Common myeloid progenitor, CD34-positive (primary cell): ENCODE data around the gene NCR3LG1.

Experiments
- CTCF ChIA-PET: fragments of 350-600 bp; sonication (Branson Sonifier 250); formaldehyde crosslinking; loops from one replicate; lab custom pipeline; 2021; ENCODE audit warnings: antibody characterized with exemption; lab: Charles Lee
- POLR2A ChIA-PET: fragments of 350-600 bp; sonication (Branson Sonifier 250); formaldehyde crosslinking; loops from one replicate; lab custom pipeline; 2021; ENCODE audit warnings: antibody characterized with exemption; lab: Charles Lee
- DNase-seq, 3 donors: peaks; one replicate each; pipeline versions ENCODE4 v3.0.0 to v3.0.0-alpha.2; 2013
- H3K27ac ChIP-seq, 2 experiments: 1 replicate in 1 of 2; 2 replicates in 1 of 2; pipeline ENCODE4 v1.7.0; 2013; ENCODE audit warnings: inconsistent platforms in 2 of 2, low read length in 2 of 2, mild to moderate bottlenecking in 2 of 2, low read depth in 1 of 2, moderate library complexity in 1 of 2; ENCODE audit not compliant: severe bottlenecking in 2 of 2, insufficient read depth in 1 of 2, poor library complexity in 1 of 2
- H3K27me3 ChIP-seq, 5 experiments: replicated peaks in 2 of 5; 1 replicate in 3 of 5; 2 replicates in 2 of 5; pipeline versions ENCODE4 v1.6.1 to v1.7.0; 2013; ENCODE audit warnings: low read length in 4 of 5, mild to moderate bottlenecking in 2 of 5, moderate library complexity in 2 of 5, inconsistent platforms in 1 of 5; ENCODE audit not compliant: insufficient read depth in 5 of 5, control insufficient read depth in 4 of 5
- H3K36me3 ChIP-seq, 4 experiments: 1 replicate in 2 of 4; 2 replicates in 2 of 4; pipeline versions ENCODE4 v1.6.1 to v1.7.0; 2013; ENCODE audit warnings: low read length in 3 of 4, control low read depth in 1 of 4, mild to moderate bottlenecking in 1 of 4; ENCODE audit not compliant: control insufficient read depth in 4 of 4, insufficient read depth in 4 of 4
- H3K4me1 ChIP-seq, 4 experiments: 1 replicate in 3 of 4; 2 replicates in 1 of 4; pipeline versions ENCODE4 v1.6.1 to v1.7.1; 2013; ENCODE audit warnings: low read length in 3 of 4, mild to moderate bottlenecking in 3 of 4, control low read depth in 1 of 4, inconsistent platforms in 1 of 4, moderate library complexity in 1 of 4; ENCODE audit not compliant: control insufficient read depth in 4 of 4, insufficient read depth in 4 of 4; ENCODE audit errors: control extremely low read depth in 1 of 4
- H3K4me3 ChIP-seq, 7 experiments: 1 replicate in 4 of 7; 2 replicates in 3 of 7; pipeline versions ENCODE4 v1.5.1 to v1.7.0; 2013; ENCODE audit warnings: mild to moderate bottlenecking in 7 of 7, low read length in 6 of 7, moderate library complexity in 6 of 7, inconsistent platforms in 2 of 7, low read depth in 2 of 7, control low read depth in 1 of 7; ENCODE audit not compliant: insufficient read depth in 4 of 7, control insufficient read depth in 1 of 7; ENCODE audit errors: extremely low read depth in 1 of 7
- H3K9me3 ChIP-seq, 5 experiments: 1 replicate in 4 of 5; 2 replicates in 1 of 5; pipeline versions ENCODE4 v1.6.1 to v1.7.1; 2013; ENCODE audit warnings: low read length in 4 of 5, mild to moderate bottlenecking in 2 of 5, inconsistent platforms in 1 of 5, low read depth in 1 of 5, moderate library complexity in 1 of 5; ENCODE audit not compliant: control insufficient read depth in 4 of 5, insufficient read depth in 2 of 5; ENCODE audit errors: control extremely low read depth in 1 of 5
- WGBS: methylation state at CpG from one replicate; pipeline ENCODE4 v1.1.5; 2013; ENCODE audit not compliant: insufficient coverage; 5-methylcytosine and 5-hydroxymethylcytosine counted together

NCR3LG1 gene

DNA sequence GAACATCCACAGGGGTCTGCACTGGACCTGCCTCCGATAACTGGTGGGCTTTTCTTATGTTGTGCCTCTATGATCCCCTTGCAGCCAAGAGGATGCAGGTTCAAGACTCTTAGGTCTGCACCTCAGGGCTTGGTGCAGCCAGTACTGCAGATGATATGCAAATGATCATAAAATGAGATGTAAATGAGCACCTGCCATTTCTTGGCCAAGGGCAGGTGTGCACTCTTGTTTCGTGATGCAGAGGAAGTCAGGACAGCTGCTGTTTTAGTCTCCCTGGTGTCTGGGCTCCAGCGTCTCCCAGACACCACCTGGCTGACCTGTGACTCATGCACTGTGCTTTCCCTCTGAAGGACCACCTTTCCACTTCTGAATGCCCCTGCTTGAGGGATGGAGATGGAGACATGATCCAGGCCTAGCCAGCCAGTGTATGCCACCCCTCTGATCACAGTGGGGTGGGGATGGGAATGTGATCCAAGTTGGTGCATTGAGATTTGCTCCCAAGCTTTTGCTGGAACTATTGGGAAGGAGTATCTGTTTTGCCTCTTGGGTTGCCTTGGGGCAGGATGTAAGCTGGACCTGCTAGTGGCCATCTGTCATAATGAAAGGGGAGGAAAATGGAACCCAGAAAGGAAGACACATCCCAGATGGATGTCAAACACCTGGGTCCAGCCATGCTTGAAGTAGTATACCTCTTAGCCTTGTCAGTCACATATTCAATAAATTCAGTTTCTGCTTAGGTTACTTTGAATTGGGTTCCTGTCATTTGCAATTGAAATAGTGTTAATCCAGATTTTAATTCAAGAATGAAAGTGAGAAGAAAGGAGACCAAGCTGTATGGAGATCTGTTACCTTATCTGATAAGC lies 40.1 kb downstream of the NCR3LG1 start:
- H3K27me3 ChIP-seq, result peaks cover 0 to 7% (median 0%) of the 10 kb centered on the region in 5 experiments
- DNase-seq, result no peak
- H3K27ac ChIP-seq, result no peak overlapping the region
- H3K4me1 ChIP-seq, result peaks cover 0 to 12% (median 7%) of the 10 kb centered on the region in 4 experiments
- WGBS, result 98% methylated on average over 3 of the region's 3 CpGs
- POLR2A ChIA-PET, result no interaction called here
- H3K4me3 ChIP-seq, result no peak overlapping the region
- CTCF ChIA-PET, result interaction anchor here (0.7 to 2.0 kb wide), 9 partner anchors 8 to 182 kb away, joined by 3 to 10 read pairs (median 3); no protein-coding TSS in a partner anchor
- H3K9me3 ChIP-seq, result no peaks in the 10 kb centered on the region
- H3K36me3 ChIP-seq, result no peaks in the 10 kb centered on the region

DNA sequence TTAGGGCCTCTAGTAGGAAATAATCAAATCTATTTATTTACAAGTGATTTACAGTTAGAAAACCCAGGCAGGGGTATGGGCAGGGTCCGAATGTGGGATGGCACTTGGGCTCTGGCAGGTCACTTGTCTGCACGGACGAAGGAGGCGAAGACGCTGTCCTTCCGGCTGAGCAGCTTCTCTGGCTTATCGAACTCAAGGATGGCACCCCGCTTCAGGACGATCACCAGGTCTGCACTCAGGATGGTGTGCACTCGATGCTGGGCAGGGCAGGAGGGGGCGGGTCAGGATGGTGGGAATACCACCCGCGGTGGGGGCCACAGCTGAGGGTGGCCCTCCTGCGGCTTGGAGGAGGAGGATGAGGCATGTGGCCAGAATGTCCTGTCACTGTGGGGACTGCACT lies 41.3 kb downstream of the NCR3LG1 start:
- Histone ChIP-seq H3K27me3 (peaks cover 0 to 7% (median 0%) of the 10 kb centered on the region in 5 experiments), H3K36me3 (no peaks in the 10 kb centered on the region), H3K9me3 (no peaks in the 10 kb centered on the region), H3K4me1 (peaks cover 0 to 12% (median 7%) of the 10 kb centered on the region in 4 experiments), H3K4me3 (no peak overlapping the region), H3K27ac (no peak overlapping the region)
- CTCF ChIA-PET, result interaction anchor here (0.9 to 2.0 kb wide), 2 partner anchors 9 to 101 kb away, joined by 3 to 10 read pairs; no protein-coding TSS in a partner anchor
- POLR2A ChIA-PET, result no interaction called here
- WGBS, result 99% methylated on average over 9 of the region's 14 CpGs
- DNase-seq, result no peak

DNA sequence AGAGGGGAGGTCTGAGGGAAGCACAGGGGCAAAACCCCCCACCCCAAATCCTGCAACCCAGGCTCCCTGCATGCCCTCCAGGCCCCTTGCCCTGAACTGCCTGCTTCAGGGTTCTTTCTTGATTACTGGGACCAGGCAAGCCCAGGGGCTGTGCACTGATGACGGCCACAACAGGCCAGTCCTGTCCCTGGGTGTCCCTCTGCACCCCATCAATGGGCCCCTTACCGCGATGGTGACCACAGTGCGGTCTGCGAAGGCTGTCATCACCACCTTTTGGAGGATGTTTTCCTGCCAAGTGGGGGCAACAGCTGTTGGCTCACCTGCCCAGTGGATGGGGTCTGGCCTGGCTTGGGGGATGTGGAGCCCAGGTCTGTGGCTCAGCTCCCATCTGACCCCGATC lies 41.9 kb downstream of the NCR3LG1 start:
- 90% methylated on average over 5 of the region's 6 CpGs for WGBS
- DNase-seq, result no peak
- CTCF ChIA-PET, result interaction anchor here (0.9 to 2.0 kb wide), 5 partner anchors 8 to 115 kb away, joined by 3 to 10 read pairs (median 4); no protein-coding TSS in a partner anchor
- Histone ChIP-seq H3K9me3 (no peaks in the 10 kb centered on the region), H3K27ac (no peak overlapping the region), H3K36me3 (no peaks in the 10 kb centered on the region), H3K27me3 (peaks cover 0 to 7% (median 0%) of the 10 kb centered on the region in 5 experiments), H3K4me1 (peaks cover 0 to 12% (median 7%) of the 10 kb centered on the region in 4 experiments), H3K4me3 (no peak overlapping the region)
- POLR2A ChIA-PET, result no interaction called here

DNA sequence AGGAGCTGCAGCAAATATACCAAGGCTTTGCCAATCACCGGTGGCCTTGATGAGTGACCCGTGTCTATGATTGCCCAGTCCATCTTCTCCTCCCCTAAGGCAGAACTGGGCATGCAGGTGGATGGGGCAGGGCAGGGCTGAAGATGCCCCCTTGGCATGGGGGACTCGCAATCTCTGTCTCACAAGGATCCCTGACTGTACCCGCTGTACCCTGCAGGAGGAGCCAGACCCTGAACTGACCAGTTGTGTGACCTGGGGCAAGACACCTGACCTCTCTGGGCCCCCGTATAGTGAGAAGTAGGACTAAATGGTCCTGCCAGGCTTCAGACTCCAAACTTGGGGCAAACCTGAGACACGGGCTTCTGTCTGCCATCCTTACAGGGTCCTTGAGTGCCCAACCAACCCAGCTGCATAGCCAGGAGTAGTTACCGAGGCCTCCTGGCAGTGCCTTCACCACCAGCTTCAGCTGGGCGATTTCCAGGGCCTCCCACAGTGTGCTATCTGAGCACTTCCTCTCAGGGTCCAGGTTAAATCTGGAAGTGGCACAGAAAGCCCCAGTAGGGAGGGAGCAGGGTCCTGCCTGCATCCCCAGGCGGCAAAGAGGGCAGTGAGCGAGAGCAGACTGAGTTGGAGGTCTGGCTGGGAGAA lies 43.3 kb downstream of the NCR3LG1 start:
- H3K36me3 ChIP-seq, result no peaks in the 10 kb centered on the region
- no peak overlapping the region for H3K27ac ChIP-seq
- peaks cover 0 to 7% (median 0%) of the 10 kb centered on the region in 5 experiments for H3K27me3 ChIP-seq
- no peak overlapping the region for H3K4me3 ChIP-seq
- ChIA-PET POLR2A (no interaction called here), CTCF (interaction anchor here (1.6 kb wide), 1 partner anchor 113 kb away, joined by 4 read pairs; no protein-coding TSS in a partner anchor)
- 96% methylated on average over 9 of the region's 10 CpGs for WGBS
- no peaks in the 10 kb centered on the region for H3K9me3 ChIP-seq
- no peak for DNase-seq
- H3K4me1 ChIP-seq, result peaks cover 0 to 3% (median 2%) of the 10 kb centered on the region in 4 experiments

DNA sequence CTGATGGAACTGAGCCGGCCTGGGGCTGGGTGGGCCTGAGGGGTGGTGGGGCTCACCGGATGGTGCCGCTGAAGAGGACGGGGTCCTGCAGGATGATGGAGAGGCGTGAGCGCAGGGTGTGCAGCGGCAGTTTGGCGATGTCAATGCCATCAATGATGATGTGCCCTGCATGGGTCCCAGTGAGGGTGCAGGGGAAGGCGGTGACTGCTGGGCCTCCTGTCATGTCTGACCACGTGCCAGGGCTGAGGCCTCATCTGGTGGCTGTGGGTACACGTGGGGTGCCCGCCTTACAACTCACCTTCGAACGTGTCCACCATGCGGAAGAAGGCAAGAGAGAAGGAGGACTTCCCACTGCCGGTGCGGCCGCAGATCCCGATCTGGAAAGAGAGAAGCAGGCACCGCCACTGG lies 44.0 kb downstream of the NCR3LG1 start:
- Histone ChIP-seq H3K4me3 (no peak overlapping the region), H3K4me1 (no peaks in the 10 kb centered on the region), H3K27ac (no peak overlapping the region), H3K27me3 (peaks cover 0 to 7% (median 0%) of the 10 kb centered on the region in 5 experiments), H3K9me3 (no peaks in the 10 kb centered on the region), H3K36me3 (no peaks in the 10 kb centered on the region)
- POLR2A ChIA-PET, result no interaction called here
- WGBS, result 96% methylated on average over 15 of the region's 20 CpGs
- DNase-seq, result no peak
- CTCF ChIA-PET, result interaction anchor here (1.0 kb wide), 1 partner anchor 109 kb away, joined by 3 read pairs; no protein-coding TSS in a partner anchor

DNA sequence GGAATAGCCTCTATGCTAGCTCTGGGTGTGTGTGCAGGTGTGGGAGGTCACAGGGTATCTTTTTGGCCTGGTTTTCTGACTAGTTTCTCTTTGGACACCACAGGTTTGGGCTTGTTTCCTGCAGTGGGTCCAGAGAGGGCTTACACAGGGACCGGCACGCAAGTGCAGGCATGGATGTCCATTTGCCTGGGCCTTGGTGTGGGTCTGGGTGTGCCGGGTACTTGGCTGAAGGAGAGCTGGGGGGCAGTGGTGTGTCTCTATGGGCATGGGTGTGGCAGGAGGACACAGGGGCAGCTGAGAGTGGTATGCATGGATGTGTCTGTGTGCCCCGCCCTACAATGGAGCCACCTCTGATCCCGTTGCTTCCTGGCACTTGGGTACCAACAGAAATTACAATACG lies 44.4 kb downstream of the NCR3LG1 start:
- ChIA-PET CTCF (interaction anchor here (1.0 to 1.4 kb wide), 2 partner anchors 8 to 109 kb away, joined by 3 to 6 read pairs; partner anchors contain the start of gene KCNJ11), POLR2A (no interaction called here)
- H3K36me3 ChIP-seq, result no peaks in the 10 kb centered on the region
- no peaks in the 10 kb centered on the region for H3K9me3 ChIP-seq
- no peak overlapping the region for H3K4me3 ChIP-seq
- 100% methylated on average over 6 of the region's 6 CpGs for WGBS
- no peak for DNase-seq
- no peaks in the 10 kb centered on the region for H3K4me1 ChIP-seq
- no peak overlapping the region for H3K27ac ChIP-seq
- H3K27me3 ChIP-seq, result peaks cover 0 to 4% (median 0%) of the 10 kb centered on the region in 5 experiments
